Activated naive CD4-positive, alpha-beta T cell treated with anti-CD3 and anti-CD28 coated beads, Interleukin-2, amount 10 ng/mL, durations not matched to agents 7 days and 5 days (primary cell): ENCODE data around the gene BCAS3.

ENCODE experiments used
- CTCF ChIA-PET: fragments of 350-600 bp; sonication (Branson Sonifier 250); formaldehyde crosslinking; loops from one replicate; lab custom pipeline; 2021; ENCODE audit warnings: antibody characterized with exemption; lab: Charles Lee
- DNase-seq: peaks from one replicate; pipeline ENCODE4 v3.0.0-alpha.2; 2020
- H3K27ac Mint-ChIP-seq: one replicate; pipeline ENCODE4 v1.8.0; 2021; ENCODE audit warnings: mild to moderate bottlenecking, moderate library complexity, mixed read lengths
- H3K27me3 Mint-ChIP-seq: one replicate; pipeline ENCODE4 v1.8.0; 2021; ENCODE audit warnings: mild to moderate bottlenecking, mixed read lengths
- H3K36me3 Mint-ChIP-seq: one replicate; pipeline ENCODE4 v1.8.0; 2021; ENCODE audit warnings: mixed read lengths
- H3K4me1 Mint-ChIP-seq: one replicate; pipeline ENCODE4 v1.8.0; 2021; ENCODE audit warnings: mixed read lengths
- H3K4me3 Mint-ChIP-seq: one replicate; pipeline ENCODE4 v1.8.0; 2021; ENCODE audit warnings: mild to moderate bottlenecking, moderate library complexity, mixed read lengths
- H3K9me3 Mint-ChIP-seq: one replicate; pipeline ENCODE4 v1.8.0; 2021; ENCODE audit warnings: mixed read lengths

BCAS3 gene

DNA sequence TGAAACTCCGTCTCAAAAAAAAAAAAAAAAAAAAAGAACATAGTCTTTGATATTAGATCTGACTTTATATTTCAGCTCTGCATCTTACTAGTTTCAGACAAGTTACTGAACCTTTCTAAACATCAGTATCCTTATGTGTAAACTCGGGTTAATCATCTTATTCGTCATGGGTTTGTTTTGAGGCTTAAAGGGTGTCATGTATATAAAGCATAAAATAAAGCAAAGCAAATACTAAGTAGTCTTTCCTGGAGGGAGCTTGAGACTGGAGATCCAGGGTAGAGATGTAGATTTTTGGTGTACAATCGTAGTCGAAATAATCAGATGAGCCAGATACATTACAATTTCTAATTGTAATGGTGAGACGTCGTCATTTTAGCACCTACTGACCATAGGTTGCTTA, 7.8 kb downstream of the BCAS3 start:
- Mint-ChIP-seq H3K9me3 (no peaks in the 10 kb centered on the region), H3K27ac (no peak overlapping the region), H3K36me3 (peaks cover 14% of the 10 kb centered on the region), H3K27me3 (no peaks in the 10 kb centered on the region), H3K4me3 (no peak overlapping the region), H3K4me1 (no peaks in the 10 kb centered on the region)
- CTCF ChIA-PET: no interaction called here
- no peak for DNase-seq

DNA sequence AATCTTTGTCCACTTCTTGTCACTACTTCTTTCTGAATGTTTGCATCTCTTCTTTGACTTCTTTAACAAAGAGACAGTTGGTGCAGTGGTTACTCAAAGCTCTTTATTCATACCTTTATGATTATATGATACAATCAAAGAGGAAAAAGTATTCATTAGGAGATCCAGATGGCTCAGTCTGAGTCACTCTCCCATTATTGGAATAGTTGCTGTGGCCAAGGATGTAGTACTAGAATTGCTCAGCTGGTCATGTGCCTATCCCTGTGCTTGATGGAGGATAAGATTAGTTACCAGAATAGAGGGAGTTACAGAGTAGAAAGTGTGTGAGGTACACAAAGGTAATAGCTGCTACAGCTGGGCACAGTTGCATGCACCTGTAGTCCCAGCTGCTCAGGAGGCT, 18.3 kb downstream of the BCAS3 start:
- Mint-ChIP-seq H3K4me1 (peaks cover 5% of the 10 kb centered on the region), H3K27ac (no peak overlapping the region), H3K27me3 (no peaks in the 10 kb centered on the region), H3K9me3 (no peaks in the 10 kb centered on the region), H3K36me3 (no peaks in the 10 kb centered on the region), H3K4me3 (no peak overlapping the region)
- DNase-seq: no peak
- CTCF ChIA-PET: no interaction called here

DNA sequence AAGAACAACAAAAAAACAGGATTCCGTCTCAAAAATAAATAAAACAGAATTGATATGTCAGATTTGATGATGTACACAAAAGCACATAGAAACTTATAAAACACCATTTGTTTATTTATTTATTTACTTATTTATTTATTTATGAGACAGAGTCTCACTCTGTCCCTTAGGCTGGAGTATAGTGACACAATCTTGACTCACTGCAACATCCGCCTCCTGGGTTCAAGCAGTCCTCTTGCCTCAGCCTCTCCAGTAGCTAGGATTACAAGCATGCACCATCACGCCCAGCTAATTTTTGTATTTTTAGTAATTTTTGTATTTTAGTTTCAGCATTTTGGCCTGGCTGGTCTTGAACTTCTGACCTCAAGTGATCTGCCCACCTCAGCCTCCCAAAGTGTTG, 21.4 kb downstream of the BCAS3 start:
- no peak for DNase-seq
- no peak overlapping the region for H3K27ac Mint-ChIP-seq
- peaks cover 5% of the 10 kb centered on the region for H3K4me1 Mint-ChIP-seq
- CTCF ChIA-PET: no interaction called here
- no peaks in the 10 kb centered on the region for H3K9me3 Mint-ChIP-seq
- no peak overlapping the region for H3K4me3 Mint-ChIP-seq
- H3K36me3 Mint-ChIP-seq: no peaks in the 10 kb centered on the region
- no peaks in the 10 kb centered on the region for H3K27me3 Mint-ChIP-seq

DNA sequence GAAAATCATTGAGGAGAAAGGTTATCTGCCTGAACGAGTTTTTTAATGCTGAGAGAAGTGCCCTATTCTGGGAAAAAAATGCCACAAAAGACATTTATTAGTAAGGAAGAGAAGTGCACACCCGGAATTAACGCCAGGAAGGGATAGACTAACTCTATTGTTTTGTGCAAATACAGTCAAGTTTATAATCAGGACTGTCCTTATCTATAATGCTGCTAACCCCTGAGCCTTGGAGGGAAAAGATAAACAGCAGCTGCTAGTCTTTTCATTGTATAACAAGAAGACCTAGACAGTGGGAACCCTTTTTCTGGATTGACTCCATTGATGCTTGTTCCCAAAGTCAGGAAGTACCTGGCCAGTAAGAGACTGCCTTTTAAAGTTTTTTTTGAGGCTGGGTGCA, 26.5 kb downstream of the BCAS3 start:
- no peaks in the 10 kb centered on the region for H3K9me3 Mint-ChIP-seq
- H3K36me3 Mint-ChIP-seq: no peaks in the 10 kb centered on the region
- no peak overlapping the region for H3K27ac Mint-ChIP-seq
- DNase-seq: no peak
- H3K4me3 Mint-ChIP-seq: no peak overlapping the region
- H3K27me3 Mint-ChIP-seq: no peaks in the 10 kb centered on the region
- CTCF ChIA-PET: no interaction called here
- H3K4me1 Mint-ChIP-seq: no peaks in the 10 kb centered on the region

DNA sequence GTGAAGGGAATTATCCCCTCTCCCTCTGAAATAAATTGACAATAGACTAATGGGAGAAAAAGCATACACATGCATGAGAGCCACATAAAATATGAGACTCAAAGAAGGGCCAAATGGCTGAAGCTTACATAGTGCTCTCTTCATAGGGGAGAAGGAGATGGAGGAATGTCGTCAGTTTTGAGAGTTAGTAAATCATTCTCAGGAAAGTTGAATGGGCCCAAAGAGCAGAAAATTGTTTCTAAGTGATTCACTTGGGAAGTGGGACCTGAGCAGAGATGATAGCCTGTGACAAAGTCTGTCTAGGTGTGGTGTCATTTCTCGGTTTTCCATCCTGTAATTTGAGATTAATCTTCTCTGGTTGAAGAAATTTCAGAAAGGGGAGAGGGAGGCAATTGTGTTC, 35.0 kb downstream of the BCAS3 start:
- Mint-ChIP-seq H3K4me1 (no peaks in the 10 kb centered on the region), H3K27me3 (no peaks in the 10 kb centered on the region), H3K4me3 (no peak overlapping the region), H3K9me3 (no peaks in the 10 kb centered on the region), H3K27ac (no peak overlapping the region), H3K36me3 (peaks cover 4% of the 10 kb centered on the region)
- CTCF ChIA-PET: no interaction called here
- no peak for DNase-seq

DNA sequence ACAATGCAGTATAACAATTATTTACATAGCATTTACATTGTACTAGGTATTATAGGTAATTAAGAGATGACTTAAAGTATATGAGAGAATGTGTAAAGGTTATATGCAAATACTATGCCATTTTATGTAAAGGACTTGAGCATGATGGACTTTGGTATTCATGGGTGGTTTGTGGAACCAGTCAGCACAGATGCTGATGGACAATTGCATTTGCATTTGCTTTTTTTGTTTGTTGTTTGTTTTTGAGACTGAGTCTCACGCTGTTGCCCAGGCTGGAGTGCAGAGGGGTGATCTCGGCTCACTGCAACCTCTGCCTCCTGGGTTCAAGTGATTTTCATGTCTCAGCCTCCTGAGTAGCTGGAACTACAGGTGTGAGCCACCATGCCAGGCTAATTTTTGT, 36.0 kb downstream of the BCAS3 start:
- Mint-ChIP-seq H3K9me3 (no peaks in the 10 kb centered on the region), H3K4me1 (no peaks in the 10 kb centered on the region), H3K36me3 (peaks cover 4% of the 10 kb centered on the region), H3K4me3 (no peak overlapping the region), H3K27ac (no peak overlapping the region), H3K27me3 (no peaks in the 10 kb centered on the region)
- no peak for DNase-seq
- CTCF ChIA-PET: no interaction called here

DNA sequence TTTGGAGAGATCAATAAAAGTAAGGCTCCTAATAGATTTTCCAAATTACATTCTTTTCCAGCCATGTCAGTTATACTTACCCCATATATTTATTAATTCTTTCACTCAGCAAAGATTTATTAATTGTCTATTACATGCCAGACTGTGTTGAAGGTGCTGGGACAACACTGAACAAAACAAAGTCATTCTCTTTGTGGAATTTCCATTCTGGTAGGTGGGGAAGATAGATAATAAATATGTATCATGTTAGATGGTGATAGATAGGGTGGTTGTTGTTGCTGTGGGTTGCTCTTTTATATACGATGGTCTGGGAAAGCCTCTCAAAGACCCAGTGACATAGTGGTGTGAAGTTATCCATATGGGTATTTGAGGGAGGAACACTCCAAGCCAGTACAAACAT, 39.1 kb downstream of the BCAS3 start:
- no peak overlapping the region for H3K27ac Mint-ChIP-seq
- CTCF ChIA-PET: no interaction called here

DNA sequence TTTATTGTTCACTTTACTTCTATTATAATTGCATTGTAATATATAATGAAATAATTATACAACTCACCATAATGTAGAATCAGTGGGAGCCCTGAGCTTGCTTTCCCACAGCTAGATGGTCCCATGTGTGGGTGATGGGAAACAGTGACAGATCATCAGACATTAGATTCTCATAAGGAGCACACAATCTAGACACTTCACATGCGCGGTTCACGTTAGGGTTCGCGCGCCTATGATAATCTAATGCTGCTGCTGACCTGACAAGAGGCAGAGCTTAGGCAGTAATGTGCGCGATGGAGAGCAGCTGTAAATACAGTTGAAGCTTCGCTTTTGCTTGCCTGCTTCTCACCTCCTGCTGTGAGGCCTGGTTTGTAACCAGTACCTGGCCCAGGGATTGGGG, 40.2 kb downstream of the BCAS3 start:
- no peak overlapping the region for H3K27ac Mint-ChIP-seq
- H3K4me3 Mint-ChIP-seq: no peak overlapping the region
- no peak for DNase-seq
- CTCF ChIA-PET: interaction anchor here (0.6 kb wide), 1 partner anchor 162 kb away, joined by 3 read pairs; no protein-coding TSS in a partner anchor
- H3K9me3 Mint-ChIP-seq: no peaks in the 10 kb centered on the region
- H3K36me3 Mint-ChIP-seq: no peaks in the 10 kb centered on the region
- no peaks in the 10 kb centered on the region for H3K4me1 Mint-ChIP-seq
- H3K27me3 Mint-ChIP-seq: no peaks in the 10 kb centered on the region

More for the DNA sequence above, 39.1 kb downstream of the BCAS3 start:
- no peaks in the 10 kb centered on the region for H3K4me1 Mint-ChIP-seq
- no peaks in the 10 kb centered on the region for H3K9me3 Mint-ChIP-seq
- DNase-seq: no peak
- no peaks in the 10 kb centered on the region for H3K27me3 Mint-ChIP-seq
- H3K4me3 Mint-ChIP-seq: no peak overlapping the region
- H3K36me3 Mint-ChIP-seq: no peaks in the 10 kb centered on the region

DNA sequence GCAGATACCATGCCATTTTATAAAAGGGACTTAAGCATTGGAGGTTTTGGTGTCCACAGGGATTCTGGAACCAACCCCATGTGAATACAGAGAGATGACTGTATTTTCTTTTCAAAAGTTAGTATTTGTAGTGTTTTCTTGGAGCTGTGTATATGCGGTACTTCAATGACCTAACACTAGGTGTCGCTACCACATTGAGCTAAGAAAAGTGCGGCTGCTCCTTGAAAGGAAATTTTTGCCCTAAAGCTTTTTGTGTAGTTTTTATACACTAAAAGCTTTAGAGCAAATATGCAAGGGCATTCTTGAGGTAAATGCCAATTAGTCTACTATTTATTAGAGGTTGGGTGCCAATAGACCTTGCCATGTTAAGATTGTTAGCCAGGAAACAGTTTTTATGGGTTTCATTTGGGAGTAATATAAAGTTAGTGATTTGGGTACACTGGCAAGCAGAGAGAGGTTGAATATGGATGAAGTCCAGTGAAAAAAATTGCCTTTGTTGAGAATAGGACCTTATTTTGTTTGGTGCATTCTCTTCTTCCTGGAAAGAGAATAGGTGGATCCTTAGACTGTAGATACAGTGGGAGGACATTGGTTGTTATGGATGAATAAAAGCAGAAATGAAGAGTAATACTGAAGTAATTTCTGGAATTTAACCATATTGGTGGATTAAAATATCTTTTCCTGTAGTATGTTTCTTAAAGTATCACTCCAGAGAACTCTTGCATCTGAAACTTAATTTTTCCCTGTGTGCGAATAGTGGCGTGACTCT, 43.3 kb downstream of the BCAS3 start:
- Mint-ChIP-seq H3K36me3 (no peaks in the 10 kb centered on the region), H3K27ac (no peak overlapping the region), H3K27me3 (no peaks in the 10 kb centered on the region), H3K4me1 (no peaks in the 10 kb centered on the region), H3K4me3 (no peak overlapping the region), H3K9me3 (no peaks in the 10 kb centered on the region)
- CTCF ChIA-PET: interaction anchor here (0.6 to 2.6 kb wide), 14 partner anchors 12 to 691 kb away, joined by 3 to 16 read pairs (median 4); no protein-coding TSS in a partner anchor
- DNase-seq: peak; percentile 43

DNA sequence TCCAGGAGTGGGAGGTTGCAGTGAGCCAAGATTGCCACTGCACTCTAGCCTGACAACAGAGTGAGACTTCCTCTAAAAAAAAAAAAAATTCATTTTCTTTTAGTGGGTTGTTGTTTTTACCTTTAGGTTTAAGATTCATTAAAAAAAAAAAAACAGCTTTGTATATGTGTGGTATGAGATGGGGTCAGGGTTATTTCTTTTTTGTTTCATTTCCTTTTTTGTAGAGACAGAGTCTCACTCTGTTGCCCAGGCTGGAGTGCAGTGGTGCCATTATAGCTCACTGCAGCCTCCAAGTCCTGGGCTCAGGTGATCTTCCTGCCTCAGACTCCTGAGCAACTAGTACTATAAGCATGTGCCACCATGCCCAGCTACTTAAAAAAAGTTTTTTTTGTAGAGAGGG, 47.0 kb downstream of the BCAS3 start:
- H3K27ac Mint-ChIP-seq: no peak overlapping the region
- H3K4me3 Mint-ChIP-seq: no peak overlapping the region
- H3K4me1 Mint-ChIP-seq: no peaks in the 10 kb centered on the region
- no peaks in the 10 kb centered on the region for H3K36me3 Mint-ChIP-seq
- DNase-seq: no peak
- H3K27me3 Mint-ChIP-seq: no peaks in the 10 kb centered on the region
- no peaks in the 10 kb centered on the region for H3K9me3 Mint-ChIP-seq
- CTCF ChIA-PET: no interaction called here

DNA sequence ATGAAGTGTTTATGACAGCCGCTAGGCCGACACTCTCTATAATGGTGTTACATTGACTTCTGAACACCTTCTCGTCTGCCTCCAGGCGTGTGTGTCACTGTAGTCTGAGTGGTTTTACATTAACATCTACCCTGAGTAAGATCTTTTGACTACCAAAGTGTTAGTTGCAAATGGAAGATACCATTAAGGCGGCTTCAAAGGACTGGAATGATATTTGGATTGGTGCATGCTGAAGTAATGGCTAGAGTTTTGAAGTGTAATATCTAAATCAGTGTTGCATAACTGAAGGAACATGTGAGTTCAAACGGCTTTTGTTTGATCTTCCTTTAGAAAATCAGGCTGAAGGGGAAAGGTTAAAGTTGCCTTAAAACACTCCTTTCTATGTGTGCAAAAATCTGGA, 52.2 kb downstream of the BCAS3 start:
- Mint-ChIP-seq H3K4me1 (peaks cover 2% of the 10 kb centered on the region), H3K36me3 (no peaks in the 10 kb centered on the region), H3K27ac (no peak overlapping the region), H3K4me3 (no peak overlapping the region), H3K27me3 (no peaks in the 10 kb centered on the region), H3K9me3 (no peaks in the 10 kb centered on the region)
- CTCF ChIA-PET: no interaction called here
- DNase-seq: no peak

DNA sequence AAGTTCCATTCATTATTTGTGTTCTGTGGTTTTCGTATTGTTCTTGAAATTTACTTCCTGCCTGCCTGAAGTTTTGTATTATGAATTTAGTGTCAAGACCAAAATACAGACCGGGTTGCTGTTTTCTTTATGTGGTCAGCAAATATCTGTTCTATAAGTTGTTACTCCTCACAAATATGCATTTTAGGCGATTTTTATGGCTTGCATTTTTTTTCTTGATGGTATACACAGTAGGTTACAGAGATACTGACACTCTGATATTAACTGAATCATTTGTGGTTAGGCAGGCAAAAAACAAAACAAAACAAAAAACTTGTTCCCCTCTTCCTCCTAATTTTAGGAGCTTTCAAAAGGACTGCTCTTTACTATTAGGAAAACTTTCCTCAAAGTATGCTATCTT, 52.6 kb downstream of the BCAS3 start:
- CTCF ChIA-PET: no interaction called here
- Mint-ChIP-seq H3K4me3 (no peak overlapping the region), H3K27me3 (no peaks in the 10 kb centered on the region), H3K27ac (no peak overlapping the region), H3K9me3 (no peaks in the 10 kb centered on the region), H3K36me3 (no peaks in the 10 kb centered on the region), H3K4me1 (peaks cover 2% of the 10 kb centered on the region)
- DNase-seq: no peak

DNA sequence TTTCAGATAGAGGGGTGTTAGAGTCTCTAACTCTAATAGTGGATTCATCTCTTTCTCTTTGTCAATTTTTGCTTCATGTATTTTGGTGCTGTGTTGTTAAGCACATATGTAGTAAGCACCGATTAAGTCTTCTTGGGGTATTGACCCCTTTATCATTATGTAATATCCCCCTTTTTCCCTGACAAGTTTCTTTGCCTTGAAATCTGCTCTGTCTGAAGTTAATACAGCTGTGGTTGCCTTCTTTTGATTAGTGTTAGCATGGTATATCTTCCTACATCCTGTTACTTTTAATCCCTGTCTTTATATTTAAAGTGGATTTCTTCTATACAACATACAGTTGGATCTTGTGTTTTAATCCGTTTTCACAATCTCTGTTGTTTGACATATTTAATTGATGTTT, 60.6 kb downstream of the BCAS3 start:
- Mint-ChIP-seq H3K36me3 (no peaks in the 10 kb centered on the region), H3K4me1 (no peaks in the 10 kb centered on the region), H3K27ac (no peak overlapping the region), H3K4me3 (no peak overlapping the region), H3K9me3 (no peaks in the 10 kb centered on the region), H3K27me3 (no peaks in the 10 kb centered on the region)
- DNase-seq: no peak
- CTCF ChIA-PET: no interaction called here

DNA sequence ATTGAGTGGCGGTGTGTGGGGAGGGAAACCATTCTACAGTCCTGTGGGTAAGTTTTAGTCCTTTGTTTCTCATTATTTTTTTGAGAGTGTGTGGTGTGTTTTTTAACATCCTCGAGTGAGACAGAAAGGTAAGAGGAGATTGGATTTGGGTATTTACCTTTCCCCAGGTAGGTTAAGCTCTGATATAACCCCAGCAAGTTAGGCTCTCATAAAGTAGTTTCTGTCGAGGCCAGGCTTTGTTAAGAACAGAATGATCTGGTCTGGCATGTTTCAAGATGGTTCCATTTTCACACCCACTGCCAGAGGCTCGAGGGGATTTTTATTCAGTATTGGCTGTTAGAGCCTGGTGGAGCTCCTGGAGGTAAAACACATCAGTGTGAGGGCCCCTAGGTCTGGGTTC, 62.9 kb downstream of the BCAS3 start:
- H3K4me3 Mint-ChIP-seq: no peak overlapping the region
- H3K27ac Mint-ChIP-seq: no peak overlapping the region
- no peaks in the 10 kb centered on the region for H3K36me3 Mint-ChIP-seq
- no peaks in the 10 kb centered on the region for H3K27me3 Mint-ChIP-seq
- no peaks in the 10 kb centered on the region for H3K4me1 Mint-ChIP-seq
- no peak for DNase-seq
- CTCF ChIA-PET: no interaction called here
- H3K9me3 Mint-ChIP-seq: no peaks in the 10 kb centered on the region

DNA sequence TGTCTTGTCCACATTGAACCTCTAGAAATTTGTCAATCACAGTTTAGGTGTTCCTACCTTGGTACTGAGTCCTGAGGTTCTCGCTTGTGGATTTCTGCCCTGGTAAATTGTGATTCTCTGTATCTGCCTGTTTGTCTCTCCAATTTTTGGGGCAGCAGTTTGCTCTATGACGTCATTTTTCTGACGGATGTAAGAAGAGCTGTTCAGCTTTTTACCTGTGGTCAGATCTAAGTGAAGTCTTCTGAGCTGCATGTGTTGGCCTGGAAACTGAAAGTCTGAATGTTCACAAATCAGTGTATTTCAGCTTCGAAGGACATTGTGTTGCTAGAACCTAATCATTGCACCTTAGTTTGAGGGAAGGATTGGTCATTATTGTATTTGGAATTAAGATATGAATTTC, 63.4 kb downstream of the BCAS3 start:
- CTCF ChIA-PET: interaction anchor here (0.6 to 2.0 kb wide), 2 partner anchors 15 to 21 kb away, joined by 3 to 6 read pairs; no protein-coding TSS in a partner anchor
- Mint-ChIP-seq H3K36me3 (no peaks in the 10 kb centered on the region), H3K4me1 (no peaks in the 10 kb centered on the region), H3K9me3 (no peaks in the 10 kb centered on the region), H3K4me3 (no peak overlapping the region), H3K27me3 (no peaks in the 10 kb centered on the region), H3K27ac (no peak overlapping the region)
- DNase-seq: no peak
